ENCODE data around the gene GPX6. TPM values are rescaled to one million over a fixed set of nuclear protein-coding genes. Genes with fewer than 3 reads are reported as not detected.
"Not testable (repeated sequence)": the region's sequence is repeated elsewhere in the genome, so short reads cannot be mapped to it uniquely, and the experiment has no call there.

The GPX6 gene, protein sequence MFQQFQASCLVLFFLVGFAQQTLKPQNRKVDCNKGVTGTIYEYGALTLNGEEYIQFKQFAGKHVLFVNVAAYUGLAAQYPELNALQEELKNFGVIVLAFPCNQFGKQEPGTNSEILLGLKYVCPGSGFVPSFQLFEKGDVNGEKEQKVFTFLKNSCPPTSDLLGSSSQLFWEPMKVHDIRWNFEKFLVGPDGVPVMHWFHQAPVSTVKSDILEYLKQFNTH
- not detected in 2 replicates for total RNA-seq (2014; rRNA removed; shearing (Covaris generic))

DNA sequence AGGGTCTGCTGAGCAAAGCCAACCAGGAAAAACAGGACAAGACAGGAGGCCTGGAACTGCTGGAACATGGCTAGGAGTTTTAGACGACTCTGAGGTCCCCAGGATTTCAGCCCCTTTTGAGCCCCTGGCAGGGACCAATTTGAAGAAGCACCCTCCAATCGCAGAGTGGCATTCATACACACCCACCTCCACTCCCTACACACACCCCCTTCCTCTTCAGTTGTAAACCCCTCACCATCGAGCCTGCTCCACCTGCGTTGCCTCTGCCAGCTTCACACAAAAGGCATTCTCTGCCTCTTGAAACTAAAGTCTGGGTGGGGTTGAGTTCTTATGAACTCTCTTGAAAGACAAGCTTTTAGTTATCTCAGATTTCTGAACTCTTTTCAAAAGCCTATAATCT, at the start of gene GPX6:
TSS of gene GPX6 (minus strand) at position 118 of the 400 bp plus-strand sequence. CDS start at position 68, 50 bp downstream.
- no peak for DNase-seq (ENCODE audit: low spot score)
- in situ Hi-C loops (cut with HindIII; ENCODE audit: low sequenced_read_pairs) = no loop called here

DNA sequence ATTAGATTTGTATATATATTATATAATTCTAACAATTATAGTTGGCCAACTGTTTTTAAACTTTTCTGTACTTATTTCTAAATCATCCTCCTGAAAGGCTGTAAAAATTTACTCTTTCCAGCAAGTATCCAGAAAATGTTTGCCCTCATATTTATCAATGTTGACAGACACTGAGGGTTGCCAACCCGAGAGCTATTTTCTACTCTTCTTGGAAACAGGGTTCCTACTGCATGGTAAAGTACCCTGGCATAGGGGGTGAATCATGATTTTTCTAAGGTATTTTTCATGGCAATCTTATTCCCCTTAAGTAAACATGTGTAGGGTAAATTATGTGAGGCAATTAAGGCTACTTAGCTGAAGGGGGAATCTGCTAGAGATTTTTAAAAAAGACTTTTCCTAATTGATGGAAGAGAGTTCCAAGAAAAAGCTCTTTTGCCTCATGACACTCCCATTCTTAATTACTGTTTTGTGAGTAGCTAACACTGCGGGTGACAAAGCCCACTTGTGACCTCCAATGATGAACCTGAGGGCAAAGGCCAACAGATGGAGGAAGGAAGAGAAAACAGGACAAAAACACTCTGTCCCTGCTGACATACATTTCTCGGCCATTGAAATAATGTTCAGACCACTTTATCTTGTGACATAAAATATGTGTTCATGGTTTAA, 48.0 kb upstream of the GPX6 start:
- in situ Hi-C loops (cut with HindIII; ENCODE audit: low sequenced_read_pairs) = no loop called here
- no peak for DNase-seq (ENCODE audit: low spot score)

DNA sequence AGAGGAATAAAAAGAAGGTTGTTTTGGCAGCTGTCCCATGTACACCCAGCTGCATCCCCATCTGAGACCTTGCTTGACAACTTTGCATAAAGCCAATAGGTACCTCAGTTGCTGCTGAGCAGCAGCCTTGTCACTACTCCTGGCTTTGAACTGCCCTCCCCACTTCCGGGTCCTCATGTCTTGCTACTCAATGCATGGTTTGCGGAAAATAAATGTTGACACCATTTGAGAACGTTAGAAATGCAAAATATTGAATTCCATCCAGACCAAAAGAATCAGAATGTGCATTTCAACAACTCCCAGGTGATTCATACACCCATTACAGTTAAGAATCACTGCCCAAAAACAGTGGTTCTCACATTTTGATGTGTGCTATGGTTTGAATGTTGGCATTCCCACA, 43.0 kb upstream of the GPX6 start:
- no peak for DNase-seq (ENCODE audit: low spot score)
- in situ Hi-C loops (cut with HindIII; ENCODE audit: low sequenced_read_pairs) = no loop called here

DNA sequence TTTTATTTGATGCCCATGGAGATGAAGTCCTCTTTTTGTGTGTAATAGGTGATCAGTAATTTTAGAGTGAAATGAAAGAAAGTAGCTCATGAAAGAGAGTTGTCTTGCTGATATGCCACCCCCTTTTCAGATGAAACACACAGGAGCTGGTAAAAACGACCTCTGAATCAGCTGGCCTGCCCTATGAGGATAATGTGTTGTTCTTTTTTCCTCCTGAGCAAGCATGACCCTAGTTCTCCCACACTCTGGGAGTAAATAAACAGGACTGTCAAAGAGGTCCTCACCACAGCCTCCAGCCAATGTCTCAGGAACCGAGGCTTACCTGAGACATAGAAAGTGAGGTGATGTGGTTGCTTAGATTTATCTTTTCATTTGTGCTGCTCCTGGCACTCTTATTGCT, 39.5 kb upstream of the GPX6 start:
- no peak for DNase-seq (ENCODE audit: low spot score)
- in situ Hi-C loops (cut with HindIII; ENCODE audit: low sequenced_read_pairs) = no loop called here

DNA sequence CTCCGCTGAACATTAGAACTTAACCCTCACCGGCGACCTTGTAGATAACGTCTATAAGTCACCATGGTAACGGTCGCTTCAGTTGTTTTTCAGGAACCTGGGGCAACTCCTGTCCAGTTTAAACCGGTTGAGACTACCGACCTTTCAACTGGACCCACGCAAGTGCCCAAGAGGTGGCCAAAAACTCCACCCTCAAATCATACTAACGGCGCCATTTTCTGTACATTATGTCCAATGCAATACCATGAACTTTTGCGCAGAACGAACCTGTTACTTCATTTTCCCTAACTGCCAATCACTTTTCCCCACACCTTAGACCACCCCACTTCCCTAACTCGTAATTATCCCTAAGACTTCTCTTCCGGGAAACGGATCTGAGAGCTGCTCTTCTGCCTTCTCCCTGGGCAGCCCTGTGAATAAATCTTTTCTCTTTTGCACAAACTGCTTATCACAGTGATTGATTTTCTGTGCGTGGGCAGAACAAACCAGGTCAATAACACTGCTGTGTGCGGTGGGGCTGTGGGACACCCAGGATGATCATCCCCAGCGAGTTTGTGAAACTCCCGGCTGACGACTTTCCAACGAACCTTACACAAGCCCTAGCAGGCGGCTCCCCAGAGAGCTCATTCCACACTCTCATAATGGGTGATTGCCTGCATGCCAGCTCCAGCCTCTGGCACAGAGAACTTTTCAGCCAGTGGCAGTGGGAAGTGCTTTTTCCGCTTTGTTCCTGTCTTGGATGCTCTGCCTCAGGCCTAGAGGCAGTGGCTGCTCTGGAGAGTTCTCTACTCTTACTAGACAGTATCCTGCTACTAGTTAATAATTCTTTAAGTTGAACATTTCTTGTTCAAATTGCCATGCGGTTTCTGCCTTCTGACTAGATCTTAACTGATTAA, 38.6 kb upstream of the GPX6 start:
- DNase-seq (ENCODE audit: low spot score) = no peak
- in situ Hi-C loops (cut with HindIII; ENCODE audit: low sequenced_read_pairs) = no loop called here

DNA sequence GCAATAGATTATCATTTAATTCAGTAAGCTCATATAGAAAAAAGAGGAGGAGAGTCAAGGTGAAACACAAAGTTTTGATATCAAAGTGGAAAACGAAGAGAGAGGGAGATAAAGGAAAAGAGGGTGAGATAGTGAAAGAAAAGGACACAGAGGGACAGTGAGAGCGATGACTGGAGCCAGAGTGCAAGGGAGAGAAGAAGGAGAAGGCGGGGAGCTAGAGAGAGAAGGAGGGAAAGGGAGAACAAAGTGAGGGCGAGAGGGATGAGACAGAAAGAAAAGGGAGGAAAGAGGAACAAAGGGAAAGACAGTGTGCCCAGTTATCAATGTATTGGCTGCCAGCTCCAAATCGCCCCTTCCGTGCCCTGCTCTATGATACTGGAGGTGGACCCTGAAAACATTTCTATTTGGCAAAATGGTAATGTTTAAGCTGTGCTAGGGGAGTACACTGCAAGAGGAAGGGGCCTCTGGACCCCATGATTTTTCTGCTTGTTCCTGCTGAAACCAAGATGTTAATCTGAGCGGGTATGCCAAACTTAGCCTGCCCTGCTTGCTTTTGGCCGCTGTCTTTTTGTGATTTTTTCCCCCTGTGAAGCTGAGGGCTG, 37.9 kb upstream of the GPX6 start:
- in situ Hi-C loops (cut with HindIII; ENCODE audit: low sequenced_read_pairs) = no loop called here
- no peak for DNase-seq (ENCODE audit: low spot score)

DNA sequence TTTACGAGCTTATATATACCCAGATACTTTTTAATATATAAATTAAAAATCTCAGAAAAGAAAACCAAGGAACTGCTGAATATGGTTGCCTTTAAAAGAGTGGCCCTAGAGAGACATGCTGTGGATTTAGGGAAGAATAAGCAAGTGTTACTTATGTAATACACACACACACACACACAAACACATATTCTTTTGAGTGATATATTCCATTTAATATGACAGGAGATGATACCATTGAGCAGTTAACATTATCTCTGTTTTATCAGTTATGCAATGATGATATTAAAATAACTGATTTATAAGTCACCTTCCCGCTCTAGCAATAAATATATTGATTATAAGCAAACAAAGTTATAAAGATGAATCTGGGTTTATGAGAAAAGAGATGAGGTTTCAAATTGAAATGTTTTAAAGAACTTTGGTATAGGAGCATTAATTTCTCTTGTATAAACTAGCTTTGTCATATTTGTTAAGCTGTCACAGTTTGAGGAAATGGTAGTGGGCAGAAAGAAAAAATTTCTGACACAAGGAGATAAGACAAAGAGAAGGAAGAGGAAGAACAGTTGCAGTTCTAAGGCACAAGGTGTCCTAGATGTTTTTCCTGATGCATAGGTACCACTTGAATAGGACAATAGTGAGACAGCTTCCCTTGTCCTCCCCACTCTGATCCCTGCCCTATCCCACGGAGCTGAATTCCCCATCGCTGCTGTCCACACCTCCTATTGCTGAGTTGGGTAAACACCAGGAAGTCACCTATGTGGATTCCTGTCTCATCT, 36.5 kb upstream of the GPX6 start:
- in situ Hi-C loops (cut with HindIII; ENCODE audit: low sequenced_read_pairs) = no loop called here
- DNase-seq (ENCODE audit: low spot score) = no peak

DNA sequence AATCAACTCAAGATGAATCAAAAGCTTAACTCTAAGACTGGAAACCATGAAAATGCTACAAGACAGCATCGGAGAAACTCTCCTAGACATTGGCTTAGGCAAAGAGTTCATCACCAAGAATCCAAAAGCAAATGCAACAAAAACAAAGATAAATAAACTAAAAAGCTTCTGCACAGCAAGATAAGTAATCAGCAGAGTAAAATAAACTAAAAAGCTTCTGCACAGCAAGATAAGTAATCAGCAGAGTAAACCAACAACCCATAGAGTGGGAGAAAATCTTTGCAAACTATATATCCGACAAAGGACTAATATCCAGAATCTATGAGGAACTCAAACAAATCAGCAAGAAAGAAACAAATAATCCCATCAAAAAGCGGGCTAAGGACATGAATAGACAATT, 31.4 kb upstream of the GPX6 start:
- DNase-seq (ENCODE audit: low spot score); in situ Hi-C loops (cut with HindIII; ENCODE audit: low sequenced_read_pairs): not testable (repeated sequence)

DNA sequence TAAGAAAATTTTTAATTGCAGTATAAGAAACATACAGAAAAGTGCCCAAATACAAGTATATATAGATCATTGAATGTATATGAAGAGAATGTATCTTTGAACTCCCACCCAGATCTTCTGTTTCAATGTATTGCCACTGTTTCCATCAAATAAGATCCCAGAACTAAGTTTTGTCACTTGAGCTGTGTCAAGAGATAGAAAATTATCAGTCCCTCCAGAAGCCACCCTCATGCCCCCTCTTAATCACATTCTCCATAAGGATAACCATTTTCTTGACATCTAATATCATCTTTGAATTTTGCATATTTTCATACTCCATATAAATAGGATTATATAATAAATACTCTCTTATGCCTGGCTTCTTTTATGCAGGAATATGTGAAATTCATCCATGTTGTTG, 30.4 kb upstream of the GPX6 start:
- in situ Hi-C loops (cut with HindIII; ENCODE audit: low sequenced_read_pairs) = no loop called here
- no peak for DNase-seq (ENCODE audit: low spot score)

DNA sequence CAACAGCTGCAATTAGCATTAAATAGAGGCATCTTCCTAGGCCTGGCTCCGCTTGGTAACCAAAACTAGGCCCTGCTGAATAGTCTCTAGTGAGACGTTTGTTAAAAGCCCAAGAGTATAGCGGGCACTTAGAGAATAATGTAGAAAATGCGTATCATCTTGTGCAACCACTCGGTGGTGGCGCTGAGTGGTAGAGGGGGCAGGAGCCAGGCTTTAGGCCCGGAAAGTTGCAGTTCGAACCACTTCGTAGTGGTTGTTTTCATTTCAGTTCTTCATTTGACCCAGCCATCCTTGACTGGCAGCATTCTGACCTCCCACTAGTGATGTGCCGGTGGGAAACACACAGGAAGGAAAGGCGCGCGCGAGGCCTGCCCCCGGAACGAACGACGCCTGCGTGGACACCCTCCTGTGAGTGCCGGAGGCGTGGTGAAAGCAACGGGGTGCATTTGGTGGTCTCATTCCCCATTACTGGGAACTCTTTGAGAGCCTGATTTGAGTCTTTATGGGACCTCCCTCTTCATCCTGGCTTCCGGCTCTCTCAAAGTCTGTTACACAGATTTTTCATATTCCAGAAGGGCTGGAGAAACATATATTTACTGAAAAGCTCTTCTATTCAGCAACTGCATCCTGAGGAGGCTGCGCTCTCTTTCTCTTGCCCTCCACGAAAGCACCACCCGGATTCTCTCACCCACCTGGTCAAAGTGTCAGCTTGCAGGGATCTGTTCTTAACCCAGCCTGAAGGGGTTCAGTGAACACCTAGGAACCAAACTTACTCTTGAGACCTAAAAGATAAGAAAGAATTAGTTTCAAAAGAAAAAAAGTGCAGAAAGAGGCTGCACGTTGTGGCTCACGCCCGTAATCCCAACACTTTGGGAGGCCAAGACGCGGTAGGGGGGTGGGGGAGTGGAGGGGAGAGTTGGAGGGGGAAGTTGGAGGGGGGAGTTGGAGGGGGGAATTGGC, 28.3 kb upstream of the GPX6 start:
- in situ Hi-C loops (cut with HindIII; ENCODE audit: low sequenced_read_pairs) = no loop called here
- DNase-seq (ENCODE audit: low spot score) = peak; percentile 13

DNA sequence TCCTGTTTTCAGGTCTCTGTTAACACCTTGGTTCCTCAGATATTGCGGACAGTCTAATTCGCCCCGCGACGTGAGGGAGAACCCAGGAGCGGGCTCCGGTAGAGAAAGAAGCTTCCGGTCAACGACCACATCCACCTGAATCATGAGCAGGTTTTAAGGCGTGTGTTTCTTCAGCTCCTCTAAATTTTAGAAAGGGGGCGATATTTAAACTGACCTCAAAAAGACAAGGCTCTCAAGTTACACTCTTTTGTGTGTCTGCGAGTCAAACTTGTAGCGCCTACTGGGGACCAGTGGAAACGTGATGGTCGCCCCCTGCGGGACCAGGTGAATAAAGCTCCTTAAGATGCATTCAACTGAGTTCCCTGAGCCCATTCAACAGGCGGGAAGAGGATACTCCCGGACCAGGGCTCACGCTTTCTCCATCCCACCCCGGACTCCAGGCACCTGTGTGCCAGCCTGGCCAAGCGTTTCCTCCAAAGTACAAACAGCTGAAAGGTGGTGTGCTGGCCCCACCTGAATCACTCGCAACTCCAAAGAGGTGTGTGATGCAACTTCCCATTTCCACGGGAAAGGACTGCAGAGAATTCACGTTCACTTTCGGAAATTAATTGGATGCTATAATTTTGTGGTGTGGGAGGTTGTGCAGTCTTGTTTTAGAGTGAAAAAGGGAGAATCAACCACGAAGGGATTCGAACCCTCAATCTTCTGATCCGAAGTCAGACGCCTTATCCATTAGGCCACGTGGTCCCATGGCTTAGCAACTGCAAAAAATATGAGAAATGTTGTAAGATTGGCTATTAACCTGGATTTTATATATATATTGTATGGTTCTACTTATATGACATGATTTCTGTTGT, 27.1 kb upstream of the GPX6 start:
- DNase-seq (ENCODE audit: low spot score) = peak; percentile 77
- in situ Hi-C loops (cut with HindIII; ENCODE audit: low sequenced_read_pairs) = no loop called here

DNA sequence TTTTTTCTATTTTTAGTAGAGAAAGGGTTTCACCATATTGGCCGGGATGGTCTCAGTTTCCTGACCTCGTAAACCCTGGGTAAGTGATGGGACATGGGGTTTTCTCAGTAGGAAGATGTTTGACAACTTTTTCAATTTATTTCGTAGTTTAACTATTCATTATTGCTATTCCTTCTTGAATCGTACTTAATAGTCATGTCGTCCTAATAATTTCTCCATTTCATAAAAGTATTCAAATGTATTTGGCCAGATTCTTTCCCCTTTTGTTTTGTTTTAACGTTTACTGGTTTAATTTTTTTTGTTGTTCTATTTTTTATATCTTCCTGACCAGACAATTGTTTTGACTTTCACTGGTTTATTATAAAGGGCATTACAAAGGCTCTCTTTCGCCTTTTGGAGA, 26.4 kb upstream of the GPX6 start:
- DNase-seq (ENCODE audit: low spot score) = no peak
- in situ Hi-C loops (cut with HindIII; ENCODE audit: low sequenced_read_pairs) = no loop called here

DNA sequence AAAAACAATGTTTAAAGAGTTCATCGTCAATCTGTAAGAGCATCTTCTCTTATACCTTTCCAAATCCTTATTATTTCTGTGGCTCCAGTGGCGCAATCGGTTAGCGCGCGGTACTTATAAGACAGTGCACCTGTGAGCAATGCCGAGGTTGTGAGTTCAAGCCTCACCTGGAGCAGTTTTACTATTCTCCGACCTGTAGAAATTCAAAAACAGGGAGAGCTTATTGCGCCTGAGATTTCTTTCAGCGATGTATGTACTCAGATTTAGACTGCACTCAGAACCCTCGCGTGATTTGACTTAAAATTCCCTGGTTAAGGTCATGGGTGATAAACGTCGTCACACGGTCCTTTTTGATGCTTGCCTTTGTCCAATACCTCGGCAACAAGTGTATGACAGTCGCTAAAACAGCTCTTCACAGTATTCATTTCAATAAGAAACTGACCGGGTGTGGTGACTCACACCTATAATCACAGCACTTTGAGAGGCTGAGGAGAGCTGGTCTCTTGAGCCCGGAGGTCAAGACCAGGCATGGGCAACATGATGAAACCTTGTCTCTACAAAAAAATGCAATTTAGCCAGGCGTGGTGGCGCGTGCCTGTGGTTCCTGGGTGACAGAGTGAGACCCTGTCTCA, 22.0 kb upstream of the GPX6 start:
- in situ Hi-C loops (cut with HindIII; ENCODE audit: low sequenced_read_pairs) = no loop called here
- peak; percentile 52 for DNase-seq (ENCODE audit: low spot score)

DNA sequence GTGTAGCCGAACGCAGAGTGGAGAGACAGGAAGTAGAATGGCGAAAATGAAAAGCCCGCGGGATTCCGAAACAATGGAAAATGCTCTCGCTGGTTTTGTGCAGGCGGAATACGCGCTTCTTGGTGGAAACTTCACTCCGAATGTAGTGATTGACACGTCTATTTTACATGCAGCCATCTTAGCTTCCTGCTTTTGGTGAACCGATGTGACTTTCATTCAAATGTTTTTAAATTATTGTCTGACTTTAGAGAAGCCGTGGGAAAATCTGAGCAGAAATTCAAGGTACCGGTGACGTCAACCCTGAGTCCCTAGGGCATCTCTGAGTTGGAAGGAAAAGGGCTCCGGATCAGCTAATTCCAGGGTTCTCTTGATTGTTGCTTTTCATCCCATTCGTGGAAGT, 21.5 kb upstream of the GPX6 start:
- DNase-seq (ENCODE audit: low spot score) = peak; percentile 25
- in situ Hi-C loops (cut with HindIII; ENCODE audit: low sequenced_read_pairs) = no loop called here

DNA sequence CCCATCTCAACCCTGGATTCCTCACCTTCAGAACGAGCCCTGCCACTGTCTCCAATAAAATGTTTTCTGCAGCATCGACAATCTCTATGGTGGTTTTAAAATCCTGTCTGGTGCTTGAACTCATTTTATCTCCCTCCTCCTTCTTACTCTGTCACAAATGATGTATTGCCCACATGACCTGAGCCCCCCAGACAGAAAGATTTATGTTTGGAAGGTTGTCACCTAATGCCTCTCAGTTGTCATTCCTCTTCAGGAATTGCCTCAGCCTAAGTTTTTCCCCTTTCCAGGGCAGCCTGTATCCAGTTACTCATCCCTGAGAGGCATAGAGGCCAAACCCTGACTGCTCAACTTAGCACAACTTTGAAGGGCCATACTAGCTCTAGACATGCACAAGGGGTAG, 19.3 kb upstream of the GPX6 start:
- in situ Hi-C loops (cut with HindIII; ENCODE audit: low sequenced_read_pairs) = no loop called here
- no peak for DNase-seq (ENCODE audit: low spot score)

DNA sequence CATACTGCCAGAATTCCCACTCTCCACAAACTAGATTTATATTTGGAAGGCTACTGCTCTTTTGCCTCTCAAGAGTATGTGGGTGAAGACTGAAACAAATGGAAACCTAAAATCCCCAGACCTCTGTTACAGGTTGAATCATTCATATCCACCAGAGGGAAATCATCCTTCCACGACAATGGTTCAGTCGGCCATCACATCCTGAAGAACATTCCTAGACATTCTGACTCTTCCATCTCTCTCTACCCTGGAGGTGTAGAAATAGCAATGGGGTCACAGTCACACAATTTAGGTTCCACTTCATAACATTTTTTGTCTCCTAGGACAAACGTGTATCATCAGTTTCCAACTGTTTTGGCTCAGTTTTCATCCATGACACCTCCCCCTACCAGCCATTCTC, 18.7 kb upstream of the GPX6 start:
- in situ Hi-C loops (cut with HindIII; ENCODE audit: low sequenced_read_pairs) = no loop called here
- DNase-seq (ENCODE audit: low spot score) = no peak
